ENCODE data around the gene DELE1. TPM values are rescaled to one million over a fixed set of nuclear protein-coding genes. Genes with fewer than 3 reads are reported as not detected.
A peak's percentile ranks its signal among the peaks of the same experiment; 100 is the strongest.

DELE1 gene
- total RNA-seq, 1 donor from 2014 or later: 93.5 TPM

DNA sequence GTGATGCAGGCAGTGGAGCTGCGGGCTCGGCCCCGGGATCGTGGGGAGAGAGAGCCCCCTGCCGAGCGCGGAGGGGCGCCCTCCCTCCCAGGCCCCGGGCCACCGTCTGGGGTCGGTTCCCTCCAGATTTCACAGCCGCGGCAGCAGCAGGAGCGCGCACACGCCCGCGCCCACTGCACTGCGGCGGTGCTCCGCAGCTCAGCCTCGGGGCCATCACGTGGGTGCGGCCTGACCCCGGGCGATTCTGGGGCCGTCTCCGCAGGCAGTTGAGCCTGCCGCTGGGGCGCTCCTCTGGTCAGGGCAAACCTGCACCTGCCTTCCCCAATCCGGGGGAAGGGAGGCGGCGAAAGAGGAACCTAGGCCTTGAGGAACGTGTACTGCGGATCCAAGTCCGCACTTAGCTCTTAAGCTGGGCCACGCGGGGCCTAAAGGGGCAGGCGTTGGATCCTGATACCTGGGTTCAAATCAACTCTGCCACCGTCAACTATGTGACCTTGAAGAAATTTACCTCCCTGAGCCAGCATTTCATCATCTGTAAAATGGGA lies 9.4 kb upstream of the DELE1 start:
- TF ChIP-seq, protein P1, sequence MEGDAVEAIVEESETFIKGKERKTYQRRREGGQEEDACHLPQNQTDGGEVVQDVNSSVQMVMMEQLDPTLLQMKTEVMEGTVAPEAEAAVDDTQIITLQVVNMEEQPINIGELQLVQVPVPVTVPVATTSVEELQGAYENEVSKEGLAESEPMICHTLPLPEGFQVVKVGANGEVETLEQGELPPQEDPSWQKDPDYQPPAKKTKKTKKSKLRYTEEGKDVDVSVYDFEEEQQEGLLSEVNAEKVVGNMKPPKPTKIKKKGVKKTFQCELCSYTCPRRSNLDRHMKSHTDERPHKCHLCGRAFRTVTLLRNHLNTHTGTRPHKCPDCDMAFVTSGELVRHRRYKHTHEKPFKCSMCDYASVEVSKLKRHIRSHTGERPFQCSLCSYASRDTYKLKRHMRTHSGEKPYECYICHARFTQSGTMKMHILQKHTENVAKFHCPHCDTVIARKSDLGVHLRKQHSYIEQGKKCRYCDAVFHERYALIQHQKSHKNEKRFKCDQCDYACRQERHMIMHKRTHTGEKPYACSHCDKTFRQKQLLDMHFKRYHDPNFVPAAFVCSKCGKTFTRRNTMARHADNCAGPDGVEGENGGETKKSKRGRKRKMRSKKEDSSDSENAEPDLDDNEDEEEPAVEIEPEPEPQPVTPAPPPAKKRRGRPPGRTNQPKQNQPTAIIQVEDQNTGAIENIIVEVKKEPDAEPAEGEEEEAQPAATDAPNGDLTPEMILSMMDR (conservative IDR thresholded peaks at IDR 0.05): peak; percentile 55
- Mint-ChIP-seq H3K27me3 (ENCODE audit: low read depth) (peaks cover 18% of the 10 kb centered on the region), H3K4me1 (peaks cover 16% of the 10 kb centered on the region), H3K9me3 (no peaks in the 10 kb centered on the region), H3K36me3 (ENCODE audit: low read depth) (no peaks in the 10 kb centered on the region), H3K4me3 (peak overlapping the region; percentile 12), H3K27ac (ENCODE audit: unreplicated experiment) (no peak overlapping the region)
- DNase-seq (ENCODE audit: low read depth, low spot score): peak; percentile 59

DNA sequence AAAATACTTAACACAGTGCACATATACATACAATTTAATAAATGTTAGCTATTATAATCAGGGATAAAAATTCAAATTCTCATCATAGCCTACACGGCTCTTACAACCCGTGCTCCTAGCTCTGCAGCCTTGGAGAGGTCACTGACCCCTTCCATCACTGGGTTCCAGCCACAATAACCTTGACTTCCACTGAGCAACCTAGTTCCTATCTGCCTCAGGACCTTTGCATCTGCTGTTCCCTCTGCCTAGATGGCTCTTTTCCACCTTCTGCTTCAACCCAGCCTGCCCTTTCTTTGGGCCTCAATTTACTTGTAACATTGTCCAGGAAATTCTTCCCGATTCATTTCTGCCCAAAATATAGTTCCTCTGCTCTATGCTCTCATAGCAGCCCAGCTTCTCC lies 8.9 kb upstream of the DELE1 start:
- H3K27me3 Mint-ChIP-seq (ENCODE audit: low read depth): peaks cover 18% of the 10 kb centered on the region
- H3K4me1 Mint-ChIP-seq: peaks cover 16% of the 10 kb centered on the region
- no peak for DNase-seq (ENCODE audit: low read depth, low spot score)
- TF ChIP-seq, protein P1 (conservative IDR thresholded peaks at IDR 0.05): no peak
- no peak overlapping the region for H3K27ac Mint-ChIP-seq (ENCODE audit: unreplicated experiment)
- H3K9me3 Mint-ChIP-seq: no peaks in the 10 kb centered on the region
- peak overlapping the region; percentile 59 for H3K4me3 Mint-ChIP-seq
- no peaks in the 10 kb centered on the region for H3K36me3 Mint-ChIP-seq (ENCODE audit: low read depth)

DNA sequence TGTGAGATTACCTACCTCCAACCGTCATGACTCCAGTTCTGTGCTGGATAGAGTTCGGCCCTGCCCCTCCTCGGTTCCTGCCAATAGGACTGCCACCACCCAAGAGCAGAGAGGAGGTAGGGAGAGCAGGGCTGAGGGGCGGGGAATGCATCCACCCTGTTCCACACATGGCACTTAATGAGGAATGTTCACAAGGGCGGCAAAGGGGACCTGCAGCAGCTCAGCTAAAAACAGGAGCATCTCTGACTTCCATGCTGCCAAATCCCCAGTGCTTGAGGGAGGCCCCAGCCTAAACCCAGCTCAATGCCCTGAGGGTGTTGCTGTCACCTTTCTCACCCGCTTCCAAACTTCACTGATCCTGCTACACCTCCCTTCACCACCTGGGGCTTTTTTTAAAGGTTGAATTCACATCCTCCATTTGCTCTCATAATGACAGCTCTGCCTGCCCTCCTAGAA lies 7.8 kb upstream of the DELE1 start:
- peaks cover 16% of the 10 kb centered on the region for H3K4me1 Mint-ChIP-seq
- DNase-seq (ENCODE audit: low read depth, low spot score): no peak
- H3K9me3 Mint-ChIP-seq: no peaks in the 10 kb centered on the region
- no peak overlapping the region for H3K4me3 Mint-ChIP-seq
- no peaks in the 10 kb centered on the region for H3K36me3 Mint-ChIP-seq (ENCODE audit: low read depth)
- H3K27me3 Mint-ChIP-seq (ENCODE audit: low read depth): peaks cover 18% of the 10 kb centered on the region
- H3K27ac Mint-ChIP-seq (ENCODE audit: unreplicated experiment): no peak overlapping the region
- TF ChIP-seq, protein P1 (conservative IDR thresholded peaks at IDR 0.05): no peak

DNA sequence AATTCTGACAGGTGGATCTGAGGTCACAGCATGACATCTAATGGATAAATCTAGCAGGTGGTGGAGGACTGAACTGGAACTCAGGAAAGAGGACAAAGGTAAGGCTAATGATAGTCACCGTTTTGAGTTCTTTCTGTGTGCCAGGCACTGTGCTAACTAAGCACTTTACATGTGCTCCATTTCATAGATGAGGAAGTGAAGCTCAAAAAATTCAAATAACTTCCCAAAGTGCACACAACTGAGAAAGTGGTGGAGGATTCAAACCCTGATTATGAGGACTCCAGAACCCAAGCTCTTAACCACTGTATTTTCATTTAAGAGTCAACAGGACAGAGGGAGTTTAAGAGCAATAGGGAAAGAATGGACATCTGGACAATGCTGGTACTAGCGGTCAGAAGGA lies 7.1 kb upstream of the DELE1 start:
- no peaks in the 10 kb centered on the region for H3K9me3 Mint-ChIP-seq
- H3K36me3 Mint-ChIP-seq (ENCODE audit: low read depth): no peaks in the 10 kb centered on the region
- no peak for DNase-seq (ENCODE audit: low read depth, low spot score)
- H3K4me3 Mint-ChIP-seq: no peak overlapping the region
- TF ChIP-seq, protein P1 (conservative IDR thresholded peaks at IDR 0.05): no peak
- H3K27ac Mint-ChIP-seq (ENCODE audit: unreplicated experiment): no peak overlapping the region
- peaks cover 20% of the 10 kb centered on the region for H3K4me1 Mint-ChIP-seq
- peaks cover 18% of the 10 kb centered on the region for H3K27me3 Mint-ChIP-seq (ENCODE audit: low read depth)

DNA sequence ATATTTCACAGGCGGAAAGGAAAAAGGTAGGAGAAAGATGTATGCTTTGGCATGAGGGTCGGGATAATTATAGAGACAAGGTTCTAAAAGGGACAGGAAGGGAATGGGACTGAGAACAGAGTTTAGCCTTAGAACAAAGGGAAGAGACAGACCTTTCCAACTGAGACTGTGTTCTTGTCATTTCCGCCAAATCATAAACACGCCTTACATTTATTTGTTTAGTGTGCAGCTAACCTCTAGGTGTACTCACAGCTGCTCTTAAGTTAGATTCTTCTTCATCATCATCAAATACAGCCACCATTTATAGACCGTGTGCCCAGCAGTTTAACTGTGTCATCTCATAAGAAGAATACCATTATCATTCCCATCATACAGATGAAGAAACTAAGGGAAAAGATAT lies 5.9 kb upstream of the DELE1 start:
- peak overlapping the region; percentile 9 for H3K4me3 Mint-ChIP-seq
- no peaks in the 10 kb centered on the region for H3K36me3 Mint-ChIP-seq (ENCODE audit: low read depth)
- TF ChIP-seq, protein P1 (conservative IDR thresholded peaks at IDR 0.05): no peak
- H3K27me3 Mint-ChIP-seq (ENCODE audit: low read depth): peaks cover 18% of the 10 kb centered on the region
- no peak overlapping the region for H3K27ac Mint-ChIP-seq (ENCODE audit: unreplicated experiment)
- H3K4me1 Mint-ChIP-seq: peaks cover 21% of the 10 kb centered on the region
- no peaks in the 10 kb centered on the region for H3K9me3 Mint-ChIP-seq
- DNase-seq (ENCODE audit: low read depth, low spot score): no peak
